Measurements from ENCODE around the gene DRD4.
A peak's percentile ranks its signal among the peaks of the same experiment; 100 is the strongest.

The DRD4 gene

GRCh38 chr11:610146-610801 lies 26.8 kb upstream of the DRD4 start:
- DNase-seq (ENCODE audit: low spot score), result no peak

GRCh38 chr11:611001-611996 lies 25.8 kb upstream of the DRD4 start:
- no peak for DNase-seq (ENCODE audit: low spot score)

- DNase-seq (ENCODE audit: low spot score), result no peak
These were observed 24.7 kb upstream of the DRD4 start for GRCh38 chr11:612201-612960.

GRCh38 chr11:612961-613300 lies 24.1 kb upstream of the DRD4 start:
- DNase-seq (ENCODE audit: low spot score), result no peak

GRCh38 chr11:613369-613968 lies 23.6 kb upstream of the DRD4 start:
- peak; percentile 85 for DNase-seq (ENCODE audit: low spot score)

GRCh38 chr11:614021-614622 lies 22.9 kb upstream of the DRD4 start:
- DNase-seq (ENCODE audit: low spot score), result no peak

GRCh38 chr11:614623-615503 lies 22.2 kb upstream of the DRD4 start:
- no peak for DNase-seq (ENCODE audit: low spot score)

GRCh38 chr11:615504-616319 lies 21.4 kb upstream of the DRD4 start, which contains the start of gene IRF7:
Gene IRF7, minus strand, starts transcription at chr11:615950. Its CDS starts 586 bp downstream, at chr11:615364.
- peak; percentile 93 for DNase-seq (ENCODE audit: low spot score)

GRCh38 chr11:616320-617198 lies 20.5 kb upstream of the DRD4 start:
- DNase-seq (ENCODE audit: low spot score), result no peak

GRCh38 chr11:617199-617911 lies 19.7 kb upstream of the DRD4 start:
- no peak for DNase-seq (ENCODE audit: low spot score)

GRCh38 chr11:617912-618682 lies 19.0 kb upstream of the DRD4 start:
- no peak for DNase-seq (ENCODE audit: low spot score)

- DNase-seq (ENCODE audit: low spot score), result no peak
These were observed 18.0 kb upstream of the DRD4 start for GRCh38 chr11:618856-619627.

- DNase-seq (ENCODE audit: low spot score), result no peak
These were observed 17.4 kb upstream of the DRD4 start for GRCh38 chr11:619628-620050.

- DNase-seq (ENCODE audit: low spot score), result no peak
These were observed 16.9 kb upstream of the DRD4 start for GRCh38 chr11:620201-620600.

GRCh38 chr11:620935-621814 lies 15.9 kb upstream of the DRD4 start:
- no peak for DNase-seq (ENCODE audit: low spot score)

Measured in ecto neural progenitor cell (in vitro differentiated cells).